HG03196 (cell line): ENCODE results near the gene IFITM1.
A peak's percentile ranks its signal among the peaks of the same experiment; 100 is the strongest.
"Not testable (repeated sequence)": the region's sequence is repeated elsewhere in the genome, so short reads cannot be mapped to it uniquely, and the experiment has no call there.

Source experiments
- ATAC-seq: cut with Tn5 transposase; IDR thresholded peaks from one replicate; pipeline ENCODE4 v1.9.1; 2021; ENCODE audit not compliant: unreplicated experiment

IFITM1 gene

GRCh38 chr11:282630-283360 lies 31.0 kb upstream of the IFITM1 start:
- no peak for ATAC-seq

DNA sequence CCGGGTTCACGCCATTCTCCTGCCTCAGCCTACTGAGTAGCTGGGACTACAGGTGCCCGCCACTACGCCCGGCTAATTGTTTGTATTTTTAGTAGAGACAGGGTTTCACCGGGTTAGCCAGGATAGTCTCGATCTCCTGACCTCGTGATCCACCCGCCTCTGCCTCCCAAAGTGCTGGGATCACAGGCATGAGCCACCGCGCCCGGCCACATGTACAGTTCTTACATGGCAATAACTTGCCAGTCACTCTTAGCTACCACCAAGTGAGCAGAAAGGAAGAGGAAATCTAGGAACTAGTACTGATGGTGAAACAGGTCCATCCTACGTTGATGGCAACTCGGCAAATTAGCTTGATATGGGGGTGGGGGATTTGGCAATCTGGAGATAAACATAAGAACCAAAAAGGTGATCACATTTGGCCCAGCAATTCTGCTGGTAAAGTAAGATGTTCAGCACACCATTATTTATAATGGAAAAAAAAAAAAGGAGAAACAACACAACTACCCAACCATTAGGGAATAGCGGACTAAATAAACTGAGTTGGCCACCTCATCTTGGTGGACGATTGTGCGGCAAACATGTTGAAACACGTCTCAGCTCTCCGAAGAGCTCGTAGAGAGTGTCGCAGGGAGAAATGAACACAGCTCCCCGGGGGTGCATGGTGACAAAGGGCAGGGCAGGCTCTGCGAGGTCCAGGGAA lies 30.3 kb upstream of the IFITM1 start:
- no peak for ATAC-seq

DNA sequence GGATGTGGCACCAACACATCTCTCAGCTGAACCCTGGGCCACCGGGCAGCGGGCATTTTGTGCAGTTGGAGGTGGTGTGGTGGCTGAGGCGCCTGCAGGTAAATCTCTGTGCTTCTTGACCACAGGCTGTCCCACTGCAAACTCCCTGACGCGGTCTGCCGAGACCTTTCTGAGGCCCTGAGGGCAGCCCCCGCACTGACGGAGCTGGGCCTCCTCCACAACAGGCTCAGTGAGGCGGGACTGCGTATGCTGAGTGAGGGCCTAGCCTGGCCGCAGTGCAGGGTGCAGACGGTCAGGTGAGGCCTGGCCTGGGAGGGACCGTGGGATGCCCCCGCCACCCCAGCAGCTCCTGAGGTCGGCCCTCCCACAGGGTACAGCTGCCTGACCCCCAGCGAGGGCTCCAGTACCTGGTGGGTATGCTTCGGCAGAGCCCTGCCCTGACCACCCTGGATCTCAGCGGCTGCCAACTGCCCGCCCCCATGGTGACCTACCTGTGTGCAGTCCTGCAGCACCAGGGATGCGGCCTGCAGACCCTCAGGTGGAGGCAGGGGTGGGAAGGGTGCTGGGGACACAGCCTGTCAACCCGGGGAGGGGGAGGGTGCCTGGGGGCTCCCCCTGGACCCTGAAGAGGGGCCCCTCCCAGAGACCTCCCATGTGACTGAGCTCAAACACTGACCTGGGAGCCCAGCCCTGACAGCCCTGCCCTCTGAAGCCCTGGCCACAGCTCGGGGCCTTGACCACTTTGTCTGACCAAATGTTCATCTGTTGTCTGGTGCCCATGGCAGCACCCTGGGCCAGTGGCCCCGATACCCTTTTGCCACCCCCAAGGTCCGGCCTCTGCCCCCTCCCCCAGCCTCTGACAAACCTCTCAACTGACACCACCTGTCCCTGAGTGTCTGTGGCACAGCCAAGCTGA lies 29.5 kb upstream of the IFITM1 start:
- no peak for ATAC-seq

DNA sequence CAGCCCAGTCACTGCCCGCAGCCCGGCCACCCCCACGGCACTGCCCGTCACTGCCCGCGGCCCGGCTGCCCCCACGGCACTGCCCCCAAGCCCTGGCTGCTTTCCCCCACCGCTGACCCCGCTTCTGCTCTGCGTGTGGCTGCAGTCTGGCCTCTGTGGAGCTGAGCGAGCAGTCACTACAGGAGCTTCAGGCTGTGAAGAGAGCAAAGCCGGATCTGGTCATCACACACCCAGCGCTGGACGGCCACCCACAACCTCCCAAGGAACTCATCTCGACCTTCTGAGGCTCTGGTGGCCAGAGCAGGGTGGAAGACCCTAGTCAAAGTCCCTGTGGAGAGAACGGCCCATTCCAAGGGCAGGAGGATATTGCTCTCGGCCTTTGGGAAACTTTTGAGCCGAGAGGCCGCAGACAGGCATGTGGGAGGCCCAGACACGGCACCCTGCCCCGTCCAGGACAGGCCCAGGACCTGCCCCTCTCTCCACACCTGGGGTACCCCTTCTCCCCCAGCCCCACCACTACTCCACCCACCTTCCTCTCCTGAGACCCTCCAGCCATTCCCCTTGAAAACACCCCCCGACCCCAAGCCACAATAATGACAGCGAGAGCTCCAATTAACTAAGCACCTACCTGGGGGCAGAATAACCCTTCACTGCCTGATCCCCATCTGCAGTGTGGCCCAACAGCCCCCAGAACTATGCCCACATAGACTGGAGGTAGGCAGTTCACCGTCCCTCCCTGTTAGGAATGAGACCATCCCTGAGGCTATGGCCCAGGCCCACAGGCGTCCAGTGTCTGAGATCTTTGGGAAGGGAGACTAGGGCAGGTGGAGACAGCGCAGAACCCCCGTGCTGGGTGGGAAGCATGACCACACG lies 28.6 kb upstream of the IFITM1 start:
- no peak for ATAC-seq

GRCh38 chr11:285894-286220 lies 28.0 kb upstream of the IFITM1 start:
- no peak for ATAC-seq

DNA sequence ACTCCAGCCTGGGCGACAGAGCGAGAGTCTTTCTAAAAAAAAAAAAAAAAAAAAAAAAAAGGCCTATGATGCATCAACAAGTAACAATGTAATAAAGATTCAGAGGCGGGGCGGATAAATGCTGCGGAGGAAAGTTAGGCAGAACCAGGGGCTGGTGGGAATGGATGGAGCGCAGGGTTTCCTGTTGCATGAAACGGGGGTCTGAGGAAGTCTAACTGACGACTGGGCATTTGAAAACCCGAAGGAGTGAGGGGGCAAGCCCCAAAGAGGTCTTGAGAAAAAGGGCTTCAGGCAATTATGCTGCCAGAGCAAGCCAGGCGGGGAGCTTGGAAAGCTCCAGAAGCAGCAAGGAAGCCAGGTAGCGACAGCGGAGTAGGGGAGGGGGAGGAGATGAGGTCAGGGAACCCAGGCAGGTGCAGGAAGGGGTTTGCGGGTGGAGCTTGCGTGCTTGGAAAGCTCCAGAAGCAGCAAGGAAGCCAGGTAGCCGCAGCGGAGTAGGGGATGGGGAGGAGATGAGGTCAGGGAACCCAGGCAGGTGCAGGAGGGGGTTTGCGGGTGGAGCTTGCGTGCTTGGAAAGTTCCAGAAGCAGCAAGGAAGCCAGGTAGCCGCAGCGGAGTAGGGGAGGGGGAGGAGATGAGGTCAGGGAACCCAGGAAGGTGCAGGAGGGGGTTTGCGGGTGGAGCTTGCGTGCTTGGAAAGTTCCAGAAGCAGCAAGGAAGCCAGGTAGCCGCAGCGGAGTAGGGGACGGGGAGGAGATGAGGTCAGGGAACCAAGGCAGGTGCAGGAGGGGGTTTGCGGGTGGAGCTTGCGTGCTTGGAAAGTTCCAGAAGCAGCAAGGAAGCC lies 26.6 kb upstream of the IFITM1 start:
- not testable (repeated sequence) for ATAC-seq

DNA sequence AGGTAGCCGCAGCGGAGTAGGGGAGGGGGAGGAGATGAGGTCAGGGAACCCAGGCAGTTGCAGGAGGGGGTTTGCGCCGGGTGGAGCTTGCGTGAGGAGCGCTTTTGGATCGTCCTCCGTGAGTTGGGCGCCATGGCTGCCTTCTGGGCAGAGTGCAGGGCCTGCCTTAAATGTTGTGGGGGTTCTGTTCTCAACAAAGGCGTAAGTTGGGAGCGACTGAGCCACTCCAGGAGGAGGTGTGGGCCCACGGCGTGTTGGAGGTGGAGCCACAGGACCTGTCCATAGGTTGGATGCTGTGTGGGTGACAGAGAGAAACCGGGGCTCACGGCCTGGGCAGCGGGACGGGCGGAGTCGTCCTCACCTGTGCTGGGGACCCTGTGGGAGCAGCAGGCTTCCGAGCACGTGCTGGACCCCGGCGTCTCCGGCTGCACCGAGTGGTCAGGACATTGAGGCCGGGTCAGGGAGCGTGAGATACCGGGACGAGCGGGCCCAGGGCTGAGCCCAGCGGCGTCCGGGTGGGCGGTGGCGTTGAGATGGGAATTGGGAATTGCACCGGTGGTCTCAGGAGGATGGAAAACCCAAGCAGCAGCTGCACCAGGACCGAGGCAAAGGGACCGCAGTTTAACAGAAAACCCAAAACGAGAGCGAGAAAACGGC lies 25.9 kb upstream of the IFITM1 start:
- ATAC-seq: no peak

DNA sequence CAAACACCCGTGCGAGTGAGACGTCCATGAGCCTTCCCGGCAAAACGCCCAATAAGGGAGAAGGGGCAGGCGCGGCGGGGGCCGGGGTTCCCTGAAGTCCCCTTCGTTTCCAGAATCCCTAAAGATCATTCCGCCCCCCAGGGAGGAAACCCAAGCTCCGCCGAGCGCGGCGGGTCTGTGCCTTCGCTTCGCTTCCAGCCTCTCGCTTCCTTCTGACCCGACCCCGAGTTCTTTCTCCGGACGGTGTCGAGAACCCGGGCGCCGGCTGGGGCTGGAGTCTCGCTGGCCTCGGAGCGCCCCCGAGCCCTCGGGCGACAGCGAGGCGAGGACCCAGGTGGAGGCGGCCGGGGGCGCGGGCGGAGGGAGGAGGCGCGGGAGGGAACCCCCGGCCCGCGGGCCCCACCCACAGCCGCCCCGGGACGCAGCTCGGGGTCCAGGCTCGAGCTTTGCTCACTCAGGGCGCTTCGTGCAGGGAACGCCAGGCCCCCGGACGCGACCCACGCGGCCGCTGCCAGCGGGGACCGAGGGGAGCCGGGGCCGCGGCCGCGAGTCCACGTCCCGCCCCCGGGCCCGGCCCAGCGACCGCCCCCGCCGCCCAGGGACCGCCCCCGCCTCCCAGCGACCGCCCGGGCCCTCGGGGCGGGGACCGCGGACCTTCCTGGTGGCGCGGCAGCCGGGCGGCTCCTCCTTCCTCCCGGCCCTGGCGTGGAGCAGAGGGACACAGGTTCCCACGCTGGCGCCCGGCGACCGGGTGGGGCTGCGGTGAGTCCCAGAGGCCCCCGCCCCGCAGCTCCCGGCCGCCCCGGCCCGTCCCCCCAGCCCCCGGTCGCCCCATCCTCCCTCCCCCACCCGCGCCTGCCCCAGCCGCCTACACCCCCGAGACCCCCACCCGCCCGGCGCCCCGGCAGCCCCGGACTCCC lies 25.1 kb upstream of the IFITM1 start, which contains the start of gene PGGHG:
Gene PGGHG, plus strand, starts transcription at position 649 of the 920 bp plus-strand sequence. CDS start 691 bp downstream, outside the sequence.
- ATAC-seq: peak; percentile 58

GRCh38 chr11:289398-289711 lies 24.5 kb upstream of the IFITM1 start:
- no peak for ATAC-seq

DNA sequence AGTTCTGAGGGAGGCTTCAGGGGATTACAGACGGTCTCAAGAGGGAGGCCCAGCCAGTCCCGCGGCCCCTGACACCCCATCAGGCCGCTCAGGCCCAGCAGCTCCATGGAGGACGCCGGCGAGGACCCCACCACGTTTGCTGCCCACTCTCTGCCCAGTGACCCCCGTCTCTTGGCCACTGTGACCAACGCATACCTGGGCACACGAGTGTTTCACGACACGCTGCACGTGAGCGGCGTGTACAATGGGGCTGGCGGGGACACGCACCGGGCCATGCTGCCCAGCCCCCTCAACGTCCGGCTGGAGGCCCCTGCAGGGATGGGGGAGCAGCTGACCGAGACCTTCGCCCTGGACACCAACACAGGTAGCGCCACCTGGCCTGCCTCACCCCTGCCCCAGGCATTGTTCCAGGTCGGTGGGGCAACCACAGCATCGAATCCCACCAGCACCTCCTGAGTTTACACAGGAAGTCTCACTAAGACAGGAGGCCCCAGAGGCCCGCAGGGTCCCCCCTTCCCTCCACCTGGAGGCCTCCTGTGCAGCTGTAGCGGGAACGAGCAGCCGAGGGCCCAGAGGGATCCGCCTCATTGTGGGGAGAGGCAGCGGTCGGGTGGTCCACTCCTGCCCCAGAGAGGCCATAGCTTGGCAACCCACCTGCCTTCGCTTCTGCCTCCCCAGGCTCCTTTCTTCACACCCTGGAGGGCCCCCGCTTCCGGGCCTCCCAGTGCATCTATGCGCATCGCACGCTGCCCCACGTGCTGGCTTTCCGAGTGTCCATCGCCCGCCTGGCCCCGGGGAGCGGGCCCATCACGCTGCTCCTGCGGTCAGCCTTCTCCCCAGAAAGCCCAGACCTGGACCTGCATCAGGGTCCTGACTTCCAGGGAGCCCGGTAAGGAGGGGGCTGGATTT lies 23.9 kb upstream of the IFITM1 start:
- ATAC-seq: no peak

- ATAC-seq: no peak
These were observed 23.1 kb upstream of the IFITM1 start for GRCh38 chr11:290621-291231.

- no peak for ATAC-seq
These were observed 22.3 kb upstream of the IFITM1 start for GRCh38 chr11:291281-292210.

DNA sequence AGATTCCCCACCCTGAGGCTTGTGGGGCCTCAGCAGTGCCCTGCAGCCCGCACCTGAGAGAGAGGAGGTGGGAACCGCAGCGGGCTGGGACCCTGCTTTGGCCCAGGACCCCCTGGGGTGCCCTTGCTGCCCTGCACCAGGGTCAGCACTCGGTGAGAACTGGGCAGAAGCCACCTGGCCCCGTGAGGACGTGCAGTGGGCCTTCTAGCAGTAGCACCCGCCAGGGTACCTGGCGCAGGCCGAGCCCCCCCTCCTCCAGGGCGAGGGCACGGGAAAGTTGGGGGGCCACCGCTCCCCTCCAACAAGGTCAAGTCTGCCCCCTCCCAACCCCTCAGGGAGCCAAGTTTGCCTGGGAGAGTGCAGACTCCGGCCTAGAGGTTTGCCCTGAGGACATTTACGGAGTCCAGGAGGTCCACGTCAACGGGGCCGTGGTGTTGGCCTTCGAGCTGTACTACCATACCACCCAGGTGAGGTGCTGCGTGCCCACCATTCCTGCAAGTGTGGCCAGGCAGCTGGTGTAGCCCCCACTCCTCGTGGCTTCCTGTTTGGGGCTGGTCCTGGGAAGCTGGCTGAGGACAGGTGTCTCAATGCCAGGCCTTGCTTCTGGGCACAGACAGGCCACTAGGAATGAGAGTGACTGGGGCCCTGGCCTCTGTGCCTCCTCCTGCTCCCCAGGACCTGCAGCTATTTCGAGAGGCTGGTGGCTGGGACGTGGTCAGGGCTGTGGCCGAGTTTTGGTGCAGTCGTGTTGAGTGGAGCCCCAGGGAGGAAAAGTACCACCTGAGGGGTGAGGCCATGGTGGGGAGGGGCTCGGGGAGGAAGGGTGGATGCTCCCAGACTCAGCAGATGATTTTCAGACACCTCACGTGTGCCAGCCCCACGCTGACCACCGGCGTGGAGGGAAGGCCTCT lies 21.4 kb upstream of the IFITM1 start:
- ATAC-seq: no peak

DNA sequence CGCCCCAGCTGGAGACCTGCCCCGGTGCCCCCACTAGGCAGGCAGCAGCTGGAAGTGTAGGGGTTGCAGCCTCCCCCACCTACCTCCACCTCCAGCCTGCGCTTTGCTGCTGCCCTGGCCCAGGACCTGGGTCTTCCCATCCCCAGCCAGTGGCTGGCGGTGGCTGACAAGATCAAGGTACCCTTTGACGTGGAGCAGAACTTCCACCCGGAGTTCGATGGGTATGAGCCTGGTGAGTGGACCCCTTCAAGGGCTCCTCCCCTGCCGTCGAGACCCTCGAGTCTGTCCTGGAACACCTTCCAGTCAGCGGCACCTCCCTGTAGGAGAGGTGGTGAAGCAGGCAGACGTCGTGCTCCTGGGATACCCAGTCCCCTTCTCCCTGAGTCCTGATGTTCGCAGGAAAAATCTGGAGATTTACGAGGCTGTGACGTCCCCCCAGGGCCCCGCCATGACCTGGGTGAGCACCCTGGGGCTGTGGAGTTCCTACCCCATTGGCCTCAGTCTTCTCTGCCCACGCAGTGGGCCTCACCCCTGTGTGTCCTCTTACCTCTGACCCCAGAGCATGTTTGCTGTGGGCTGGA lies 20.5 kb upstream of the IFITM1 start:
- no peak for ATAC-seq
